Mesenchymal stem cell (in vitro differentiated cells and primary cell): Measurements from ENCODE around the gene RAPGEF1.

Experiments used
- DNase-seq: peaks from one replicate; pipeline ENCODE4 v3.0.0-alpha.2; 2013
- H2AFZ ChIP-seq: one replicate; pipeline ENCODE4 v1.6.1; 2013; ENCODE audit warnings: low read depth, mild to moderate bottlenecking, control low read depth, inconsistent platforms, low read length, moderate library complexity
- H2AK5ac ChIP-seq: 2 replicates; pipeline ENCODE4 v1.6.1; 2013; ENCODE audit warnings: low read length, moderate library complexity, mild to moderate bottlenecking, inconsistent platforms; ENCODE audit not compliant: severe bottlenecking
- H2BK120ac ChIP-seq: one replicate; pipeline ENCODE4 v1.6.1; 2013; ENCODE audit warnings: low read depth, mild to moderate bottlenecking, inconsistent platforms, low read length, moderate library complexity
- H2BK12ac ChIP-seq, 2 experiments: one replicate each; pipeline ENCODE4 v1.6.1; 2013; ENCODE audit warnings: inconsistent platforms in 2 of 2, low read length in 2 of 2, mild to moderate bottlenecking in 2 of 2, moderate library complexity in 2 of 2, control low read depth in 1 of 2
- H2BK15ac ChIP-seq: one replicate; pipeline ENCODE4 v1.6.1; 2013; ENCODE audit warnings: mild to moderate bottlenecking, low read depth, inconsistent platforms; ENCODE audit not compliant: poor library complexity, severe bottlenecking
- H2BK5ac ChIP-seq: 2 replicates; pipeline ENCODE4 v1.6.1; 2013; ENCODE audit warnings: low read depth, mild to moderate bottlenecking, low read length, control low read depth, inconsistent platforms; ENCODE audit not compliant: poor library complexity, severe bottlenecking
- H3K14ac ChIP-seq, 2 experiments: one replicate each; pipeline ENCODE4 v1.6.1; 2013; ENCODE audit warnings: inconsistent platforms in 2 of 2, low read length in 2 of 2, control low read depth in 1 of 2, mild to moderate bottlenecking in 1 of 2, moderate library complexity in 1 of 2
- H3K18ac ChIP-seq, 2 experiments: one replicate each; pipeline ENCODE4 v1.6.1; 2013; ENCODE audit warnings: inconsistent platforms in 2 of 2, low read length in 2 of 2, control low read depth in 1 of 2, low read depth in 1 of 2, mild to moderate bottlenecking in 1 of 2
- H3K23ac ChIP-seq, 2 experiments: one replicate each; pipeline ENCODE4 v1.6.1; 2013; ENCODE audit warnings: inconsistent platforms in 2 of 2, low read length in 2 of 2, mild to moderate bottlenecking in 2 of 2, moderate library complexity in 2 of 2, control low read depth in 1 of 2
- H3K27ac ChIP-seq: 2 replicates; pipeline ENCODE4 v1.5.1; 2013; ENCODE audit warnings: mild to moderate bottlenecking, moderate library complexity, low read length, control low read depth, inconsistent platforms; ENCODE audit not compliant: poor library complexity, severe bottlenecking
- H3K27me3 ChIP-seq, 2 experiments: 2 replicates each; pipeline versions ENCODE4 v1.6.1 to v1.7.0; 2013; ENCODE audit warnings: low read length in 2 of 2, mild to moderate bottlenecking in 2 of 2, moderate library complexity in 2 of 2, control low read depth in 1 of 2, inconsistent platforms in 1 of 2; ENCODE audit not compliant: control insufficient read depth in 1 of 2, insufficient read depth in 1 of 2
- H3K36me3 ChIP-seq, 2 experiments: 2 replicates each; pipeline versions ENCODE4 v1.6.1 to v1.7.0; 2013; ENCODE audit warnings: low read length in 2 of 2, control low read depth in 1 of 2, inconsistent platforms in 1 of 2, low read depth in 1 of 2, mild to moderate bottlenecking in 1 of 2; ENCODE audit not compliant: insufficient read depth in 2 of 2, control insufficient read depth in 1 of 2
- H3K4ac ChIP-seq, 2 experiments: one replicate each; pipeline ENCODE4 v1.6.1; 2013; ENCODE audit warnings: inconsistent platforms in 2 of 2, low read length in 2 of 2, mild to moderate bottlenecking in 2 of 2, moderate library complexity in 2 of 2, control low read depth in 1 of 2, low read depth in 1 of 2
- H3K4me1 ChIP-seq: 2 replicates; pipeline ENCODE4 v1.6.1; 2013; ENCODE audit warnings: low read depth, low read length, control low read depth; ENCODE audit not compliant: control insufficient read depth, insufficient read depth
- H3K4me2 ChIP-seq: 2 replicates; pipeline ENCODE4 v1.6.1; 2013; ENCODE audit warnings: low read length, mild to moderate bottlenecking, inconsistent platforms; ENCODE audit not compliant: poor library complexity, severe bottlenecking
- H3K4me3 ChIP-seq, 2 experiments: 2 replicates each; pipeline versions ENCODE4 v1.5.1 to v1.7.0; 2013; ENCODE audit warnings: low read length in 2 of 2, mild to moderate bottlenecking in 2 of 2, control low read depth in 1 of 2, low read depth in 1 of 2; ENCODE audit not compliant: insufficient read depth in 1 of 2
- H3K79me1 ChIP-seq: replicated peaks from 2 replicates; pipeline ENCODE4 v1.6.1; 2013; ENCODE audit warnings: mild to moderate bottlenecking, control low read depth, low read length, inconsistent platforms; ENCODE audit not compliant: poor library complexity, severe bottlenecking
- H3K9ac ChIP-seq: 2 replicates; pipeline ENCODE4 v1.7.0; 2013; ENCODE audit warnings: mild to moderate bottlenecking, low read length, moderate library complexity
- H3K9me3 ChIP-seq: 2 replicates; pipeline ENCODE4 v1.7.0; 2013; ENCODE audit warnings: mild to moderate bottlenecking, low read length; ENCODE audit not compliant: control insufficient read depth
- H4K8ac ChIP-seq: one replicate; pipeline ENCODE4 v1.6.1; 2013; ENCODE audit warnings: inconsistent platforms, mild to moderate bottlenecking, low read length, moderate library complexity
- H4K91ac ChIP-seq: one replicate; pipeline ENCODE4 v1.6.1; 2013; ENCODE audit warnings: mild to moderate bottlenecking, low read length, inconsistent platforms
- WGBS: methylation state at CpG from one replicate; pipeline ENCODE4 v1.1.7; 2013; ENCODE audit warnings: mixed read lengths; 5-methylcytosine and 5-hydroxymethylcytosine counted together

The RAPGEF1 gene

GRCh38 chr9:131697908-131698617 is 41.8 kb downstream of the RAPGEF1 start:
- Histone ChIP-seq H3K18ac (peak overlapping the region in 1 of 2 experiments; percentile 35), H2BK120ac (no peak overlapping the region), H3K23ac (no peak overlapping the region), H2AK5ac (peak overlapping the region; percentile 43), H4K91ac (no peak overlapping the region), H2AFZ (no peak overlapping the region), H3K36me3 (no peaks in the 10 kb centered on the region), H3K27ac (no peak overlapping the region), H3K4ac (peak overlapping the region in 1 of 2 experiments; percentile 1), H3K27me3 (no peaks in the 10 kb centered on the region), H2BK5ac (no peak overlapping the region), H3K4me2 (no peak overlapping the region), H3K79me1 (peaks cover 44% of the 10 kb centered on the region), H3K9ac (no peak overlapping the region), H2BK12ac (no peak overlapping the region), H3K4me1 (peaks cover 14% of the 10 kb centered on the region), H4K8ac (no peak overlapping the region), H2BK15ac (no peak overlapping the region), H3K14ac (peak overlapping the region in 1 of 2 experiments; percentile 67), H3K9me3 (no peaks in the 10 kb centered on the region), H3K4me3 (no peak overlapping the region)
- 68% methylated on average over 5 of the region's 5 CpGs for WGBS
- no peak for DNase-seq

GRCh38 chr9:131697097-131697496 is 42.8 kb downstream of the RAPGEF1 start:
- no peak overlapping the region for H3K4me2 ChIP-seq
- H3K18ac ChIP-seq: peak overlapping the region in 1 of 2 experiments; percentile 34
- H3K9ac ChIP-seq: no peak overlapping the region
- no peak overlapping the region for H3K23ac ChIP-seq
- H2BK5ac ChIP-seq: no peak overlapping the region
- H2BK12ac ChIP-seq: no peak overlapping the region
- H2BK120ac ChIP-seq: no peak overlapping the region
- no peaks in the 10 kb centered on the region for H3K36me3 ChIP-seq
- H2BK15ac ChIP-seq: no peak overlapping the region
- no peaks in the 10 kb centered on the region for H3K27me3 ChIP-seq
- H3K79me1 ChIP-seq: peaks cover 48% of the 10 kb centered on the region
- 58% methylated on average over 6 of the region's 6 CpGs for WGBS
- no peaks in the 10 kb centered on the region for H3K9me3 ChIP-seq
- DNase-seq: peak; percentile 67
- H3K27ac ChIP-seq: no peak overlapping the region
- no peak overlapping the region for H4K91ac ChIP-seq
- peaks cover 12% of the 10 kb centered on the region for H3K4me1 ChIP-seq
- peak overlapping the region in 1 of 2 experiments; percentile 53 for H3K14ac ChIP-seq
- no peak overlapping the region for H3K4ac ChIP-seq
- H2AK5ac ChIP-seq: peak overlapping the region; percentile 9
- H4K8ac ChIP-seq: no peak overlapping the region
- no peak overlapping the region for H3K4me3 ChIP-seq
- H2AFZ ChIP-seq: no peak overlapping the region

GRCh38 chr9:131695836-131696460 is 43.9 kb downstream of the RAPGEF1 start:
- H4K8ac ChIP-seq: no peak overlapping the region
- no peak overlapping the region for H3K9ac ChIP-seq
- no peak for DNase-seq
- no peak overlapping the region for H2BK120ac ChIP-seq
- H2BK5ac ChIP-seq: no peak overlapping the region
- H3K36me3 ChIP-seq: no peaks in the 10 kb centered on the region
- no peak overlapping the region for H3K4me3 ChIP-seq
- H2BK12ac ChIP-seq: no peak overlapping the region
- H3K14ac ChIP-seq: no peak overlapping the region
- no peak overlapping the region for H2AFZ ChIP-seq
- no peak overlapping the region for H4K91ac ChIP-seq
- H3K79me1 ChIP-seq: peaks cover 48% of the 10 kb centered on the region
- peaks cover 12% of the 10 kb centered on the region for H3K4me1 ChIP-seq
- no peak overlapping the region for H3K4ac ChIP-seq
- H2BK15ac ChIP-seq: no peak overlapping the region
- H3K9me3 ChIP-seq: no peaks in the 10 kb centered on the region
- H3K27ac ChIP-seq: no peak overlapping the region
- H2AK5ac ChIP-seq: no peak overlapping the region
- no peak overlapping the region for H3K23ac ChIP-seq
- WGBS: 86% methylated on average over 6 of the region's 6 CpGs
- no peak overlapping the region for H3K4me2 ChIP-seq
- H3K18ac ChIP-seq: no peak overlapping the region
- no peaks in the 10 kb centered on the region for H3K27me3 ChIP-seq

GRCh38 chr9:131695366-131695765 is 44.5 kb downstream of the RAPGEF1 start:
- 93% methylated on average over 5 of the region's 5 CpGs for WGBS

More at GRCh38 chr9:131695366-131695765, 44.5 kb downstream of the RAPGEF1 start:
- H2BK120ac ChIP-seq: no peak overlapping the region
- no peaks in the 10 kb centered on the region for H3K9me3 ChIP-seq
- no peak overlapping the region for H3K9ac ChIP-seq
- no peak overlapping the region for H3K4me3 ChIP-seq
- H4K91ac ChIP-seq: no peak overlapping the region
- H2AFZ ChIP-seq: no peak overlapping the region
- H3K27ac ChIP-seq: no peak overlapping the region
- H3K14ac ChIP-seq: no peak overlapping the region
- no peak overlapping the region for H2BK12ac ChIP-seq
- H2BK15ac ChIP-seq: no peak overlapping the region
- no peaks in the 10 kb centered on the region for H3K36me3 ChIP-seq
- no peak overlapping the region for H3K4ac ChIP-seq
- no peak overlapping the region for H3K4me2 ChIP-seq
- H3K23ac ChIP-seq: no peak overlapping the region
- no peak overlapping the region for H4K8ac ChIP-seq
- no peak overlapping the region for H3K18ac ChIP-seq
- H2BK5ac ChIP-seq: no peak overlapping the region
- no peak overlapping the region for H2AK5ac ChIP-seq
- no peaks in the 10 kb centered on the region for H3K27me3 ChIP-seq
- H3K79me1 ChIP-seq: peaks cover 47% of the 10 kb centered on the region
- peaks cover 12% of the 10 kb centered on the region for H3K4me1 ChIP-seq
- DNase-seq: no peak
